Keratinocyte (primary cell): ENCODE data around the gene XPNPEP2.

ENCODE experiments used
- CTCF ChIP-seq, 3 experiments: IDR thresholded peaks in 1 of 3; conservative IDR thresholded peaks in 1 of 3; optimal IDR thresholded peaks in 1 of 3; 2 replicates in 2 of 3; 3 replicates in 1 of 3; pipeline versions ENCODE3 to v1.5.1; 2011; ENCODE audit warnings: low read length in 3 of 3, mild to moderate bottlenecking in 3 of 3, moderate library complexity in 2 of 3, control low read depth in 1 of 3, inconsistent platforms in 1 of 3; ENCODE audit not compliant: insufficient read depth in 2 of 3; ENCODE audit errors: extremely low read depth in 1 of 3
- EZH2 ChIP-seq: IDR thresholded peaks from one replicate; pipeline ENCODE4 v1.6.1; 2012; ENCODE audit warnings: inconsistent platforms, mild to moderate bottlenecking, low read length, moderate library complexity

- no peak for TF ChIP-seq CTCF (optimal IDR thresholded peaks at IDR 0.05 in 1 of 3, IDR thresholded peaks at IDR 0.05 in 1 of 3, conservative IDR thresholded peaks at IDR 0.05 in 1 of 3; ENCODE audit: extremely low read depth in 1 of 3, insufficient read depth in 2 of 3, low read length in 3 of 3)
- TF ChIP-seq EZH2, result no peak
Observed at GRCh38 chrX:129705988-129706387, 32.8 kb upstream of the XPNPEP2 start.
